SK-N-SH (cell line): Measurements from ENCODE around the gene PARVB. TPM values are rescaled to one million over a fixed set of nuclear protein-coding genes. Genes with fewer than 3 reads are reported as not detected.

Experiments used
- CTCF ChIA-PET: fragments of 300-600, 350-600 bp; formaldehyde crosslinking; extraction: SDS; loops from one replicate; lab custom pipeline; 2021; lab: Yijun Ruan, JAX
- POLR2A ChIA-PET: fragments of 350-600 bp; sonication (Branson Sonifier 250); formaldehyde crosslinking; extraction: SDS; loops from one replicate; lab custom pipeline; 2020; ENCODE audit warnings: antibody characterized with exemption, inconsistent platforms; lab: Yijun Ruan, JAX
- DNase-seq: peaks from one replicate; pipeline ENCODE4 v3.0.0; 2012
- H2AFZ ChIP-seq: fragments of 200-600 bp; sonication (generic); 2 replicates; pipeline ENCODE4 v1.8.1; 2016; ENCODE audit warnings: antibody characterized with exemption, mild to moderate bottlenecking, low read depth
- H3F3A ChIP-seq: fragments of 200-600 bp; sonication (generic); replicated peaks from 2 replicates; pipeline ENCODE3; 2016; ENCODE audit warnings: antibody characterized with exemption, mild to moderate bottlenecking; ENCODE audit not compliant: insufficient read depth
- H3K27ac ChIP-seq, 2 experiments: fragments of 200-500 bp in 1 of 2; fragments of 200-600 bp in 1 of 2; sonication (Bioruptor generic) in 1 of 2; sonication (generic), shearing (Covaris generic) in 1 of 2; 2 replicates each; pipeline versions ENCODE4 v1.5.1 to v1.6.1; 2014 to 2016; ENCODE audit warnings: low read depth in 2 of 2, inconsistent platforms in 1 of 2, low read length in 1 of 2, mild to moderate bottlenecking in 1 of 2, mixed read lengths in 1 of 2
- H3K27me3 ChIP-seq: fragments of 200-600 bp; sonication (generic), shearing (Covaris generic); 2 replicates; pipeline ENCODE4 v1.6.1; 2016; ENCODE audit warnings: mixed run types; ENCODE audit not compliant: insufficient read depth
- H3K36me3 ChIP-seq, 2 experiments: fragments of 200-500 bp in 1 of 2; fragments of 200-600 bp in 1 of 2; sonication (Bioruptor generic) in 1 of 2; sonication (generic) in 1 of 2; replicated peaks in 1 of 2; 2 replicates each; pipeline versions ENCODE3 to v1.5.1; 2014 to 2016; ENCODE audit warnings: low read length in 1 of 2, mild to moderate bottlenecking in 1 of 2; ENCODE audit not compliant: insufficient read depth in 2 of 2, control insufficient read depth in 1 of 2
- H3K4me1 ChIP-seq, 2 experiments: fragments of 200-500 bp in 1 of 2; fragments of 200-600 bp in 1 of 2; sonication (Bioruptor generic) in 1 of 2; sonication (generic), shearing (Covaris generic) in 1 of 2; 2 replicates each; pipeline versions ENCODE4 v1.5.1 to v1.6.1; 2014 to 2016; ENCODE audit warnings: low read depth in 1 of 2, low read length in 1 of 2, mixed run types in 1 of 2; ENCODE audit not compliant: insufficient read depth in 2 of 2, control insufficient read depth in 1 of 2
- H3K4me2 ChIP-seq: fragments of 200-600 bp; sonication (generic), shearing (Covaris generic); 2 replicates; pipeline ENCODE4 v1.6.1; 2017; ENCODE audit warnings: mixed run types
- H3K4me3 ChIP-seq, 2 experiments: fragments of 200-500 bp in 1 of 2; fragments of 200-600 bp in 1 of 2; sonication (Bioruptor generic) in 1 of 2; sonication (generic), shearing (Covaris generic) in 1 of 2; 2 replicates each; pipeline versions ENCODE4 v1.5.1 to v1.8.1; 2014 to 2016; ENCODE audit warnings: low read depth in 2 of 2, inconsistent platforms in 1 of 2, low read length in 1 of 2, mild to moderate bottlenecking in 1 of 2, mixed read lengths in 1 of 2, moderate library complexity in 1 of 2
- H3K79me2 ChIP-seq: fragments of 200-600 bp; sonication (generic); 2 replicates; pipeline ENCODE4 v1.8.1; 2017; ENCODE audit warnings: mild to moderate bottlenecking; ENCODE audit not compliant: insufficient read depth
- H3K9ac ChIP-seq: fragments of 200-600 bp; sonication (generic); 2 replicates; pipeline ENCODE4 v1.6.1; 2017; ENCODE audit warnings: mixed run types
- H3K9me2 ChIP-seq: fragments of 200-600 bp; sonication (generic); 2 replicates; pipeline ENCODE4 v1.6.1; 2017; ENCODE audit warnings: mixed run types
- H3K9me3 ChIP-seq: fragments of 200-600 bp; sonication (generic); 2 replicates; pipeline ENCODE4 v1.6.1; 2017; ENCODE audit warnings: mixed run types, mild to moderate bottlenecking, moderate library complexity
- H4K20me1 ChIP-seq: fragments of 200-600 bp; sonication (generic); 2 replicates; pipeline ENCODE4 v1.6.1; 2017; ENCODE audit warnings: mild to moderate bottlenecking, mixed run types; ENCODE audit not compliant: insufficient read depth
- CTCF ChIP-seq: fragments of 200-600 bp; sonication (generic); IDR thresholded peaks from 2 replicates; pipeline ENCODE4 v1.6.1; 2017; ENCODE audit warnings: antibody characterized with exemption, mild to moderate bottlenecking, moderate library complexity
- ELF1 ChIP-seq: IDR thresholded peaks from 2 replicates; pipeline ENCODE4 v1.4.0; 2012
- FOSL2 ChIP-seq: IDR thresholded peaks from 2 replicates; pipeline ENCODE4 v1.4.0; 2012; ENCODE audit warnings: low read depth, mild to moderate bottlenecking, moderate library complexity, borderline replicate concordance
- IRF3 ChIP-seq: fragments of 150-350 bp; IDR thresholded peaks from 2 replicates; pipeline ENCODE4 v1.6.1; 2016; ENCODE audit warnings: mild to moderate bottlenecking, low read depth, low read length
- JUND ChIP-seq: IDR thresholded peaks from 2 replicates; pipeline ENCODE4 v1.4.0; 2012
- MAX ChIP-seq: IDR thresholded peaks from 2 replicates; pipeline ENCODE4 v1.4.0; 2012; ENCODE audit warnings: low read depth
- MEF2A ChIP-seq: IDR thresholded peaks from 2 replicates; pipeline ENCODE4 v1.4.0; 2012; ENCODE audit warnings: low read depth, borderline replicate concordance
- MXI1 ChIP-seq: IDR thresholded peaks from 2 replicates; pipeline ENCODE4 v1.6.1; 2012; ENCODE audit warnings: mild to moderate bottlenecking, low read depth, low read length, improper control_type of control experiment
- RCOR1 ChIP-seq: fragments of 150-350 bp; IDR thresholded peaks from 2 replicates; pipeline ENCODE4 v1.6.1; 2017; ENCODE audit warnings: antibody characterized with exemption, low read length
- REST ChIP-seq: IDR thresholded peaks from 2 replicates; pipeline ENCODE4 v1.6.1; 2012; ENCODE audit warnings: mild to moderate bottlenecking, low read depth, low read length, moderate library complexity
- RFX5 ChIP-seq: IDR thresholded peaks from 2 replicates; pipeline ENCODE4 v1.6.1; 2012; ENCODE audit warnings: mild to moderate bottlenecking, improper control_type of control experiment, low read length
- RXRA ChIP-seq: IDR thresholded peaks from 2 replicates; pipeline ENCODE4 v1.4.0; 2012; ENCODE audit warnings: low read depth, mild to moderate bottlenecking, borderline replicate concordance
- SMC3 ChIP-seq: IDR thresholded peaks from 2 replicates; pipeline ENCODE4 v1.6.1; 2012; ENCODE audit warnings: low read depth, low read length, improper control_type of control experiment
- TCF12 ChIP-seq: IDR thresholded peaks from 2 replicates; pipeline ENCODE4 v1.4.0; 2012
- TEAD4 ChIP-seq: IDR thresholded peaks from 2 replicates; pipeline ENCODE4 v1.4.0; 2012; ENCODE audit warnings: mild to moderate bottlenecking, borderline replicate concordance; ENCODE audit not compliant: insufficient read depth
- USF1 ChIP-seq: IDR thresholded peaks from 2 replicates; pipeline ENCODE4 v1.4.0; 2012; ENCODE audit warnings: low read depth, borderline replicate concordance
- USF2 ChIP-seq: fragments of 150-350 bp; IDR thresholded peaks from 2 replicates; pipeline ENCODE4 v1.6.1; 2017; ENCODE audit warnings: antibody characterized with exemption, low read length, low read depth, borderline replicate concordance
- YY1 ChIP-seq: IDR thresholded peaks from 2 replicates; pipeline ENCODE4 v1.4.0; 2012; ENCODE audit warnings: low read depth, mild to moderate bottlenecking
- polyA plus RNA-seq, 3 experiments: library from polyadenylated mRNA; depleted of rRNA; stranded (reverse); fragments of >200 nt; gene quantifications; 2 replicates each; pipeline ENCODE4 v1.2.3, GENCODE V29; 2012

PARVB gene
- polyA plus RNA-seq, 1 of the 3 experiments (the other 2 are of a cell fraction) = 87.8 TPM

- TF ChIP-seq RCOR1 (no peak), TCF12 (no peak), RXRA (no peak), USF2 (no peak)
Measured at GRCh38 chr22:44136112-44136511, 112.0 kb downstream of the PARVB start (continued).

GRCh38 chr22:44136786-44137185, 112.7 kb downstream of the PARVB start:
- H3K4me3 ChIP-seq = no peak overlapping the region
- DNase-seq = no peak
- ChIA-PET CTCF (interaction anchor here (0.6 to 1.3 kb wide), 3 partner anchors 9 to 436 kb away, joined by 3 read pairs; no protein-coding TSS in a partner anchor), POLR2A (no interaction called here)
- no peak overlapping the region for H2AFZ ChIP-seq
- H3K9me3 ChIP-seq = no peaks in the 10 kb centered on the region; the same call in 1 of the 2 replicates
- H3K9ac ChIP-seq = no peak overlapping the region
- H4K20me1 ChIP-seq = no peaks in the 10 kb centered on the region
- no peaks in the 10 kb centered on the region for H3K79me2 ChIP-seq
- H3K9me2 ChIP-seq = no peaks in the 10 kb centered on the region
- no peak for TF ChIP-seq CTCF
- no peak for TF ChIP-seq RCOR1
- no peak for TF ChIP-seq JUND
- no peak for TF ChIP-seq USF1
- TF ChIP-seq IRF3 = no peak
- no peak for TF ChIP-seq YY1
- TF ChIP-seq MEF2A = no peak
- no peak for TF ChIP-seq FOSL2
- TF ChIP-seq ELF1 = no peak
- TF ChIP-seq MXI1 = no peak
- no peak for TF ChIP-seq TEAD4
- TF ChIP-seq SMC3 = no peak
- TF ChIP-seq REST = no peak
- no peak for TF ChIP-seq MAX
- TF ChIP-seq RFX5 = no peak
- H3K36me3 ChIP-seq = peaks cover 6 to 14% of the 10 kb centered on the region in 2 experiments
- H3K4me1 ChIP-seq = no peaks in the 10 kb centered on the region
- no peak overlapping the region for H3K4me2 ChIP-seq
- no peaks in the 10 kb centered on the region for H3K27me3 ChIP-seq
- no peaks in the 10 kb centered on the region for H3F3A ChIP-seq
- H3K27ac ChIP-seq = no peak overlapping the region
